GM19397 (cell line): Measurements from ENCODE around the gene SLC41A3.

ENCODE experiments used
- ATAC-seq: cut with Tn5 transposase; IDR thresholded peaks from one replicate; pipeline ENCODE4 v1.9.1; 2021; ENCODE audit warnings: mild to moderate bottlenecking, moderate library complexity; ENCODE audit not compliant: unreplicated experiment

SLC41A3 gene

DNA sequence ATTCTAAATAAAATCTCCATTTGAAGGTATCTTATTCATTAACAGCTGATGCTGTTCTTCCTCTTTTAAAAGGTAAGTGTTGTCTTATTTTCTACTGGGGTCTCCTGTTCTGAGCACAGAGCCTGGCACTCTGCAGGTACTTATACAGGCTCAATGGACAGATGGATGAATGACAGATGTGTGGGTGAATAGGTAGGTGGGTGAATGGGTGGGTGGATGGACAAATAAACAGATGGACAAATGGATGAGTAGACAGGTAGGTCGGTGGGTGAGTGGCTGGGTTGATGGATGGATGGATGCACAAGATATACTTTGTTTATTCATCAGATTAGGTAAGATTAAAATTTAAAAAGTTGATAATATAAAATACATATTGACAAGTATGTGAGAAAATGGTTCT, 53.5 kb downstream of the SLC41A3 start:
- ATAC-seq, result no peak

- no peak for ATAC-seq
Observed at GRCh38 chr3:126029241-126029640, 54.7 kb downstream of the SLC41A3 start.

DNA sequence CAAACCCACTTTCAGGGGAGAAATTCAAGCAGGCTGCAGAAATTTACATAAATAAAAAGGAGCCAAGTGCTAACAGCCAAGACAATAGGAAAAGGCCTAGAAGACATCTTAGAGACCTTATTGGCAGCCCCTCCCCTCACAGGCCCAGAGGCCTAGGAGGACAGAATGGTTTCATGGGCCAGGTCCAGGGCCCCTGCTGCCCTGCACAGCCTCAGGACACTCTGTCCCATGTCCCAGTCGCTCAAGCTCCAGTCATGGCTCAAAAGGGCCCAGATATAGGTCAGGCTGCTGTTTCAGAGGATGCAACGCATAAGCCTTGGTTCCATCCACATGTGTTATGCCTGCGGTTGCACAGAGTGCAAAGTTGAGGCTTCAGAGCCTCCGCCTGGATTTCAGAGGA, 55.8 kb downstream of the SLC41A3 start:
- ATAC-seq, result no peak

- ATAC-seq, result no peak
Observed at GRCh38 chr3:126026761-126027160, 57.2 kb downstream of the SLC41A3 start.

DNA sequence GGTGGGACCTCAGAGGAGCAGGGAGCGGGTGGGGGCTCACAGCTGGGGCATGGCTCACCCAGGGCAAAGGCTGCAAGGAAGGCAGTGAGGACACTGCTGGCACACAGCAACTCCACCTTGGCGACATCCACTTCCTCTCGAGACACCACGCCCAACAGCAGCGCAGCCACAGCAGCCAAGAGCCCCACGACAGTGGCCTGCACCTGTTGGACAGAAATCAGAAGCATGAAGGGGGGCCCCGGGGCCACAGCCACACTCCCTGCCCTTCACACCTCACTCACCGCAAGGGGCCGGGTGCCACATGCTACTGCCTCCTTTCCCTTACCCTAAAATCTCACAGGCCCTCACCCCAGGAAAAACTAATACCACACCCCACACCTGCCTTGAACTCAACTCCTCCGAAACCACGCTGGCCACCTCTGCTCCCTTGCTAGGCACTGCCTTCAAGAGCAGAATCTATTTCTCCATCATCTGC, 57.6 kb downstream of the SLC41A3 start:
- no peak for ATAC-seq

- no peak for ATAC-seq
Observed at GRCh38 chr3:126025862-126026261, 58.1 kb downstream of the SLC41A3 start.

- no peak for ATAC-seq
Observed at GRCh38 chr3:126025116-126025729, 58.7 kb downstream of the SLC41A3 start.

DNA sequence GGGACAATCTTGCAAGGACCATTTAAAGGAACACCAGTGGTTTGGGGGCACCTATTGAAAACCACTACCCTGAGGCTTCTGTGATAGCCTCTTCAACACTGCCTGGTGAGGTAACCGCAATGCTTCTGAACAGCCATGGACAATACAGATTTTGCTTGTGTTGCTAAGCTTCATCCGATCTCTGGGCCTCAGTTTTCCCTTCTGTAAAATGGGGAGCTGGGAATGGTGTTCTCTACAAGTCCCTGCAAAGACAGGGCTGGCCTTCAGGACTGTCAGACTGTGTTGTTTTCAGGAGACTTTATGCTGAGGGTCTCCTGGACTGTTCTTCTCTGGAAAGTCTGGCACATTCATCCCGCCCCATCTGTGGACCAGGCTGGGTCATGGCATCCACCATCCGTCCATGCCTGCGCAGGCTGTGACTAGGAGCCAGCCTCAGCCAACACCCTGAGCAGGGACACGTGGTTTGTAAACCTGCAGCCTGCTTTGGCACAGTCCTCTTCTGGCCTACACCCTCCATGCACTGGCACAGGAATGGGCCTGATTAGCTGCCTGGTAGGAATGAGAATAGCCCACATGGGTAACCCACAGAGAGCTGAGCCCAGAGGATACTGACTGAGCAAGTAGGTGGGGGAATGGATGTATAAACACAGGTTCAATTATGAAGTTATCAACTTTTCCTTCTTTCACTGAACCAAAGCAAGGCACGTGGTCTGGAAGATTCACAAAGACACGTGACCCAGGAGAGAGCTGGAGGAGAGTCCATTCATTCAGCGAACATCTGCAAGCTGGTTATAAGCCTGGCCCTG, 59.7 kb downstream of the SLC41A3 start:
- ATAC-seq, result no peak

DNA sequence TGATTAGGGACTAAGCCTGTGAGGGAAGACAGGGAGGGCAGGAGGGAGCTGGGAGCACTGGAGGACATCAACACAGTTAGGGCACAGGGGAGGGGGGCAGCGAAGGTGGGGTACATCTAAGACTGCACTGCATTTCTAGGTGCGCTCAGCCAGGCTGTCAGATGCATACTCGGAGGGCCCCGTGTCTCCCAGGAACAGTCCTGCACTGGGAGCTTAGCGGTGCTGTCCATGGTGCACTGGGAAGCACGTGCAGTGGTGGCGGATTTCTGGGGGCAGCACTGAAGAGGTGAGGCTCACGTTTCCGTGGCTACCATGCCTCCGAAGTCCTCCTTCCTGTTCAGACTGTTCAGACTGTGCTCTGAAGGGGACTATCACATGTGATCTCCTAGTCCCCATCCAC, 60.5 kb downstream of the SLC41A3 start:
- ATAC-seq, result no peak

GRCh38 chr3:126022741-126023359, 61.1 kb downstream of the SLC41A3 start:
- ATAC-seq, result no peak

DNA sequence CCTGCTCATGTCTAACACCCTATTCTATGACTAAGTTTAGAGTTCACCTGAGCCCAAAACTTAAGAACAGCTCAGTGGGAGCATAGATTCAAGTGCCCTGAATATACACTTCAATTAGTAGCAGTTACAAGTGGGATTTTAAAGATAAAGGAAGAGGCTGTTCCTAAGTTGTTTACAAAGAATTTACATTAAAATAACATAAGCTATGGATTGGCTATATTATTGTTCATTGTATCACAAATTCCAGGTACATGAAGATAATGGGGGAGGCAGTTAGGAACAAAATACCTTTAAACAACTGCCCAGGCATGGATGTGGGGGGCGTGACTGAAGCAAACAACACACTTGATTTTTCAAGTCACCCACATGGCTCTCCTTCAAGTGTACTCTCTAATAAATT, 62.2 kb downstream of the SLC41A3 start:
- ATAC-seq, result no peak

GRCh38 chr3:126021224-126021623, 62.7 kb downstream of the SLC41A3 start:
- ATAC-seq, result no peak

- no peak for ATAC-seq
Observed at GRCh38 chr3:126019683-126020082, 64.2 kb downstream of the SLC41A3 start.

DNA sequence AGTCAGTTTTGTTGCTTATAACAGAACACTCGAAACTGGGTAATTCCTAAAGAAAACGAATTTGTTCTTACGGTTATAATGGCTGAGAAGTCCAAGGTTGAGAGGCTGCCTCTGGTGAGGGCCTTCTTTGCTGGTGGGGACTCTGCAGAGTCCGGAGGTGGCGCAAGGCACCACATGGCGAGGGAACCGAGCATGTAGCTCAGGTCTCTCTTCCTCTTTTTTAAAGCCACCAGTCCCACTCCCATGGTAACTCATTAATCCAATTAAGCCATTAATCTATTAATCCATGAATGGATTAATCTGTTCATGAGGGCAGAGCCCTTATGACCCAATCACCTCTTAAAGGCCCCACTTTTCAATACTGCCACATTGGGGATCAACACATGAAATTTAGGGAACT, 64.9 kb downstream of the SLC41A3 start:
- no peak for ATAC-seq

GRCh38 chr3:126018545-126018944, 65.4 kb downstream of the SLC41A3 start:
- no peak for ATAC-seq

- no peak for ATAC-seq
Observed at GRCh38 chr3:126017362-126017761, 66.6 kb downstream of the SLC41A3 start.

DNA sequence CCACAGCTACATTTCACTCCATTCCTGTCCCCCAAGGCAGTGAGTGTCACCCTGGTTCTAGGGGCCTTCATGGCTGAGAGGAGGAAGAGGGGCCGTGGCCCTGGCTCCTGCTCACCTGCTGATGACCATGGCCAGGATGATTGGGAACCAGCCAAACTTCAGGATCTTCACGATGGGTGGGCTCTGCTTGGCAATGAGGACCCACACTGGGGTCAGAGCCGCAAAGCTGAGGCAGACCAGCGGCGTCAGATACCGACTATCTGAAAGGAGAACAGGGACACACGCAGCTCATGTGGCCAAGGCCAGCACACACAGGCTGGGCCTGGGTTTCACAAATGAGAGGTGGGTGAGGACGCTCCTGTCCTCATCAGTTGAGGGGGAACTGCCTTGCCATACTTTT, 67.3 kb downstream of the SLC41A3 start:
- no peak for ATAC-seq

- no peak for ATAC-seq
Observed at GRCh38 chr3:126015075-126015474, 68.8 kb downstream of the SLC41A3 start.

GRCh38 chr3:126014252-126014651, 69.7 kb downstream of the SLC41A3 start:
- no peak for ATAC-seq

GRCh38 chr3:126013751-126014156, 70.2 kb downstream of the SLC41A3 start:
- no peak for ATAC-seq

GRCh38 chr3:126009181-126009580, 74.7 kb downstream of the SLC41A3 start:
- no peak for ATAC-seq

- ATAC-seq, result no peak
Observed at GRCh38 chr3:126008219-126008618, 75.7 kb downstream of the SLC41A3 start.
